Activated naive CD8-positive, alpha-beta T cell treated with anti-CD3 and anti-CD28 coated beads for 36 hours (primary cell): ENCODE results near the gene FAIM2. TPM values are rescaled to one million over a fixed set of nuclear protein-coding genes. Genes with fewer than 3 reads are reported as not detected.
A peak's percentile ranks its signal among the peaks of the same experiment; 100 is the strongest.
"Not testable (repeated sequence)": the region's sequence is repeated elsewhere in the genome, so short reads cannot be mapped to it uniquely, and the experiment has no call there.

Experiments
- DNase-seq: peaks from one replicate; pipeline ENCODE4 v3.0.0; 2021
- H3K27ac Mint-ChIP-seq: one replicate; pipeline ENCODE4 v1.8.0; 2022; ENCODE audit warnings: mild to moderate bottlenecking, moderate library complexity, mixed read lengths
- H3K27me3 Mint-ChIP-seq: one replicate; pipeline ENCODE4 v1.8.0; 2022; ENCODE audit warnings: mild to moderate bottlenecking, mixed read lengths
- H3K36me3 Mint-ChIP-seq: one replicate; pipeline ENCODE4 v1.8.0; 2021; ENCODE audit warnings: mild to moderate bottlenecking, mixed read lengths
- H3K4me1 Mint-ChIP-seq: one replicate; pipeline ENCODE4 v1.8.0; 2021; ENCODE audit warnings: mixed read lengths
- H3K4me3 Mint-ChIP-seq: one replicate; pipeline ENCODE4 v1.8.0; 2022; ENCODE audit warnings: mild to moderate bottlenecking, moderate library complexity, mixed read lengths
- H3K9me3 Mint-ChIP-seq: one replicate; pipeline ENCODE4 v1.8.0; 2022; ENCODE audit warnings: mixed read lengths
- total RNA-seq, 2 experiments: library from RNA; stranded (reverse); gene quantifications; one replicate each; pipeline ENCODE4 v1.2.3, GENCODE V29; 2021

FAIM2 gene
- total RNA-seq, 2 experiments from 2014 or later, result 0.08 to 0.60 TPM

GRCh38 chr12:49873361-49873934, 30.3 kb downstream of the FAIM2 start:
- Mint-ChIP-seq H3K27me3 (no peaks in the 10 kb centered on the region), H3K27ac (no peak overlapping the region), H3K9me3 (no peaks in the 10 kb centered on the region), H3K36me3 (no peaks in the 10 kb centered on the region), H3K4me1 (no peaks in the 10 kb centered on the region), H3K4me3 (no peak overlapping the region)
- DNase-seq, result no peak

- DNase-seq, result no peak
- H3K36me3 Mint-ChIP-seq, result no peaks in the 10 kb centered on the region
- no peak overlapping the region for H3K27ac Mint-ChIP-seq
- H3K9me3 Mint-ChIP-seq, result no peaks in the 10 kb centered on the region
- H3K4me3 Mint-ChIP-seq, result no peak overlapping the region
- no peaks in the 10 kb centered on the region for H3K27me3 Mint-ChIP-seq
- no peaks in the 10 kb centered on the region for H3K4me1 Mint-ChIP-seq
Observed at GRCh38 chr12:49872781-49873181, 30.9 kb downstream of the FAIM2 start.

- no peaks in the 10 kb centered on the region for H3K27me3 Mint-ChIP-seq
Observed at GRCh38 chr12:49872381-49872780, 31.3 kb downstream of the FAIM2 start.

GRCh38 chr12:49871811-49872251, 31.9 kb downstream of the FAIM2 start:
- not testable (repeated sequence) for H3K9me3 Mint-ChIP-seq, H3K4me1 Mint-ChIP-seq, H3K4me3 Mint-ChIP-seq, H3K27ac Mint-ChIP-seq, DNase-seq, H3K36me3 Mint-ChIP-seq, H3K27me3 Mint-ChIP-seq

More at GRCh38 chr12:49872381-49872780, 31.3 kb downstream of the FAIM2 start:
- H3K27ac Mint-ChIP-seq, result no peak overlapping the region
- H3K4me3 Mint-ChIP-seq, result no peak overlapping the region
- no peak for DNase-seq
- H3K4me1 Mint-ChIP-seq, result no peaks in the 10 kb centered on the region
- H3K9me3 Mint-ChIP-seq, result no peaks in the 10 kb centered on the region
- no peaks in the 10 kb centered on the region for H3K36me3 Mint-ChIP-seq

- no peaks in the 10 kb centered on the region for H3K36me3 Mint-ChIP-seq
- H3K27ac Mint-ChIP-seq, result no peak overlapping the region
- no peaks in the 10 kb centered on the region for H3K9me3 Mint-ChIP-seq
- no peak overlapping the region for H3K4me3 Mint-ChIP-seq
- H3K4me1 Mint-ChIP-seq, result no peaks in the 10 kb centered on the region
- H3K27me3 Mint-ChIP-seq, result no peaks in the 10 kb centered on the region
- no peak for DNase-seq
Observed at GRCh38 chr12:49871263-49871561, 32.5 kb downstream of the FAIM2 start.

- H3K36me3 Mint-ChIP-seq, result no peaks in the 10 kb centered on the region
- no peak overlapping the region for H3K27ac Mint-ChIP-seq
- no peaks in the 10 kb centered on the region for H3K9me3 Mint-ChIP-seq
- DNase-seq, result no peak
- H3K27me3 Mint-ChIP-seq, result no peaks in the 10 kb centered on the region
- H3K4me1 Mint-ChIP-seq, result no peaks in the 10 kb centered on the region
- H3K4me3 Mint-ChIP-seq, result no peak overlapping the region
Observed at GRCh38 chr12:49870501-49871262, 33.0 kb downstream of the FAIM2 start.

GRCh38 chr12:49869816-49870500, 33.7 kb downstream of the FAIM2 start:
- no peaks in the 10 kb centered on the region for H3K4me1 Mint-ChIP-seq
- H3K27ac Mint-ChIP-seq, result no peak overlapping the region
- no peaks in the 10 kb centered on the region for H3K27me3 Mint-ChIP-seq
- H3K9me3 Mint-ChIP-seq, result no peaks in the 10 kb centered on the region
- DNase-seq, result no peak
- no peak overlapping the region for H3K4me3 Mint-ChIP-seq
- H3K36me3 Mint-ChIP-seq, result no peaks in the 10 kb centered on the region

GRCh38 chr12:49868952-49869815, 34.5 kb downstream of the FAIM2 start:
- Mint-ChIP-seq H3K36me3 (no peaks in the 10 kb centered on the region), H3K27ac (no peak overlapping the region), H3K4me3 (no peak overlapping the region), H3K9me3 (no peaks in the 10 kb centered on the region), H3K4me1 (no peaks in the 10 kb centered on the region), H3K27me3 (no peaks in the 10 kb centered on the region)
- no peak for DNase-seq

- no peak for DNase-seq
- Mint-ChIP-seq H3K4me1 (no peaks in the 10 kb centered on the region), H3K4me3 (no peak overlapping the region), H3K9me3 (no peaks in the 10 kb centered on the region), H3K27ac (no peak overlapping the region), H3K27me3 (no peaks in the 10 kb centered on the region), H3K36me3 (no peaks in the 10 kb centered on the region)
Observed at GRCh38 chr12:49868449-49868848, 35.3 kb downstream of the FAIM2 start.

GRCh38 chr12:49867570-49868341, 35.9 kb downstream of the FAIM2 start:
- no peaks in the 10 kb centered on the region for H3K27me3 Mint-ChIP-seq
- no peaks in the 10 kb centered on the region for H3K9me3 Mint-ChIP-seq
- H3K4me3 Mint-ChIP-seq, result no peak overlapping the region
- H3K4me1 Mint-ChIP-seq, result no peaks in the 10 kb centered on the region
- H3K27ac Mint-ChIP-seq, result no peak overlapping the region
- no peak for DNase-seq
- H3K36me3 Mint-ChIP-seq, result no peaks in the 10 kb centered on the region

GRCh38 chr12:49866859-49867569, 36.7 kb downstream of the FAIM2 start:
- DNase-seq, result peak; percentile 72
- Mint-ChIP-seq H3K9me3 (no peaks in the 10 kb centered on the region), H3K27me3 (no peaks in the 10 kb centered on the region), H3K36me3 (no peaks in the 10 kb centered on the region), H3K4me3 (no peak overlapping the region), H3K27ac (no peak overlapping the region), H3K4me1 (no peaks in the 10 kb centered on the region)

GRCh38 chr12:49865782-49866135, 37.9 kb downstream of the FAIM2 start:
- Mint-ChIP-seq H3K27me3 (no peaks in the 10 kb centered on the region), H3K4me1 (no peaks in the 10 kb centered on the region), H3K9me3 (no peaks in the 10 kb centered on the region), H3K27ac (no peak overlapping the region), H3K36me3 (no peaks in the 10 kb centered on the region), H3K4me3 (no peak overlapping the region)
- no peak for DNase-seq

- H3K4me3 Mint-ChIP-seq, result no peak overlapping the region
- no peaks in the 10 kb centered on the region for H3K4me1 Mint-ChIP-seq
- H3K27me3 Mint-ChIP-seq, result no peaks in the 10 kb centered on the region
- DNase-seq, result no peak
- H3K27ac Mint-ChIP-seq, result no peak overlapping the region
- no peaks in the 10 kb centered on the region for H3K9me3 Mint-ChIP-seq
- no peaks in the 10 kb centered on the region for H3K36me3 Mint-ChIP-seq
Observed at GRCh38 chr12:49865109-49865781, 38.5 kb downstream of the FAIM2 start.

- Mint-ChIP-seq H3K4me1 (no peaks in the 10 kb centered on the region), H3K36me3 (no peaks in the 10 kb centered on the region), H3K27ac (no peak overlapping the region), H3K4me3 (no peak overlapping the region), H3K9me3 (no peaks in the 10 kb centered on the region), H3K27me3 (no peaks in the 10 kb centered on the region)
- no peak for DNase-seq
Observed at GRCh38 chr12:49864798-49865090, 39.0 kb downstream of the FAIM2 start.
